ENCODE results near the gene DGKA. TPM values are rescaled to one million over a fixed set of nuclear protein-coding genes. Genes with fewer than 3 reads are reported as not detected.

Gene DGKA
- total and polyA plus RNA-seq, 2 experiments from 2014 or later = 16.1 to 24.6 TPM

DNA sequence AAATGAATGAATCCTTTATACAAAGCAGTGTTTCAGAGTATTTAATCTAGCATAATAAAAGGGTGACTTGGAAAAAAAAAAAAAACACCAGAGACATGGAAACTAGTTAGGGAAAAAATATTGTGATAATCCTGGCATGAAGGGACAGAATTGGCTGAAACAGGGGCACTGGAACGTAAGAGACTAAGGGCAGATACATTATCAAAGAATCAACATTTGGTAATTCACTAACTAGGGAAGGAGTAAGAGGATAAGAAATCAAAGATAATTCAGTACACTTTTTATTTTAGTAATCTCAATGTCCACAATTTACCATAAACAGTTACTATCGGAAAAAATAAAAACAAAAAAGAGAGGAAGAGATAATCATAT, 21.5 kb upstream of the DGKA start (continued):
- TF ChIP-seq, protein P1, sequence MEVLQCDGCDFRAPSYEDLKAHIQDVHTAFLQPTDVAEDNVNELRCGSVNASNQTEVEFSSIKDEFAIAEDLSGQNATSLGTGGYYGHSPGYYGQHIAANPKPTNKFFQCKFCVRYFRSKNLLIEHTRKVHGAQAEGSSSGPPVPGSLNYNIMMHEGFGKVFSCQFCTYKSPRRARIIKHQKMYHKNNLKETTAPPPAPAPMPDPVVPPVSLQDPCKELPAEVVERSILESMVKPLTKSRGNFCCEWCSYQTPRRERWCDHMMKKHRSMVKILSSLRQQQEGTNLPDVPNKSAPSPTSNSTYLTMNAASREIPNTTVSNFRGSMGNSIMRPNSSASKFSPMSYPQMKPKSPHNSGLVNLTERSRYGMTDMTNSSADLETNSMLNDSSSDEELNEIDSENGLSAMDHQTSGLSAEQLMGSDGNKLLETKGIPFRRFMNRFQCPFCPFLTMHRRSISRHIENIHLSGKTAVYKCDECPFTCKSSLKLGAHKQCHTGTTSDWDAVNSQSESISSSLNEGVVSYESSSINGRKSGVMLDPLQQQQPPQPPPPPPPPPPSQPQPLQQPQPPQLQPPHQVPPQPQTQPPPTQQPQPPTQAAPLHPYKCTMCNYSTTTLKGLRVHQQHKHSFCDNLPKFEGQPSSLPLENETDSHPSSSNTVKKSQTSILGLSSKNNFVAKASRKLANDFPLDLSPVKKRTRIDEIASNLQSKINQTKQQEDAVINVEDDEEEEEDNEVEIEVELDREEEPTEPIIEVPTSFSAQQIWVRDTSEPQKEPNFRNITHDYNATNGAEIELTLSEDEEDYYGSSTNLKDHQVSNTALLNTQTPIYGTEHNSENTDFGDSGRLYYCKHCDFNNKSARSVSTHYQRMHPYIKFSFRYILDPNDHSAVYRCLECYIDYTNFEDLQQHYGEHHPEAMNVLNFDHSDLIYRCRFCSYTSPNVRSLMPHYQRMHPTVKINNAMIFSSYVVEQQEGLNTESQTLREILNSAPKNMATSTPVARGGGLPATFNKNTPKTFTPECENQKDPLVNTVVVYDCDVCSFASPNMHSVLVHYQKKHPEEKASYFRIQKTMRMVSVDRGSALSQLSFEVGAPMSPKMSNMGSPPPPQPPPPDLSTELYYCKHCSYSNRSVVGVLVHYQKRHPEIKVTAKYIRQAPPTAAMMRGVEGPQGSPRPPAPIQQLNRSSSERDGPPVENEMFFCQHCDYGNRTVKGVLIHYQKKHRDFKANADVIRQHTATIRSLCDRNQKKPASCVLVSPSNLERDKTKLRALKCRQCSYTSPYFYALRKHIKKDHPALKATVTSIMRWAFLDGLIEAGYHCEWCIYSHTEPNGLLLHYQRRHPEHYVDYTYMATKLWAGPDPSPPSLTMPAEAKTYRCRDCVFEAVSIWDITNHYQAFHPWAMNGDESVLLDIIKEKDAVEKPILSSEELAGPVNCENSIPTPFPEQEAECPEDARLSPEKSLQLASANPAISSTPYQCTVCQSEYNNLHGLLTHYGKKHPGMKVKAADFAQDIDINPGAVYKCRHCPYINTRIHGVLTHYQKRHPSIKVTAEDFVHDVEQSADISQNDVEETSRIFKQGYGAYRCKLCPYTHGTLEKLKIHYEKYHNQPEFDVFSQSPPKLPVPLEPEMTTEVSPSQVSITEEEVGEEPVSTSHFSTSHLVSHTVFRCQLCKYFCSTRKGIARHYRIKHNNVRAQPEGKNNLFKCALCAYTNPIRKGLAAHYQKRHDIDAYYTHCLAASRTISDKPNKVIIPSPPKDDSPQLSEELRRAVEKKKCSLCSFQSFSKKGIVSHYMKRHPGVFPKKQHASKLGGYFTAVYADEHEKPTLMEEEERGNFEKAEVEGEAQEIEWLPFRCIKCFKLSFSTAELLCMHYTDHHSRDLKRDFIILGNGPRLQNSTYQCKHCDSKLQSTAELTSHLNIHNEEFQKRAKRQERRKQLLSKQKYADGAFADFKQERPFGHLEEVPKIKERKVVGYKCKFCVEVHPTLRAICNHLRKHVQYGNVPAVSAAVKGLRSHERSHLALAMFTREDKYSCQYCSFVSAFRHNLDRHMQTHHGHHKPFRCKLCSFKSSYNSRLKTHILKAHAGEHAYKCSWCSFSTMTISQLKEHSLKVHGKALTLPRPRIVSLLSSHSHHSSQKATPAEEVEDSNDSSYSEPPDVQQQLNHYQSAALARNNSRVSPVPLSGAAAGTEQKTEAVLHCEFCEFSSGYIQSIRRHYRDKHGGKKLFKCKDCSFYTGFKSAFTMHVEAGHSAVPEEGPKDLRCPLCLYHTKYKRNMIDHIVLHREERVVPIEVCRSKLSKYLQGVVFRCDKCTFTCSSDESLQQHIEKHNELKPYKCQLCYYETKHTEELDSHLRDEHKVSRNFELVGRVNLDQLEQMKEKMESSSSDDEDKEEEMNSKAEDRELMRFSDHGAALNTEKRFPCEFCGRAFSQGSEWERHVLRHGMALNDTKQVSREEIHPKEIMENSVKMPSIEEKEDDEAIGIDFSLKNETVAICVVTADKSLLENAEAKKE (CRISPR knock-in tag; IDR thresholded peaks at IDR 0.05) = no peak
- TF ChIP-seq JUNB (IDR thresholded peaks at IDR 0.05; ENCODE audit: unreplicated experiment) (no peak), NANOG (IDR thresholded peaks at IDR 0.05; ENCODE audit: borderline replicate concordance) (no peak), STAT1 (IDR thresholded peaks at IDR 0.05; ENCODE audit: unreplicated experiment) (no peak), EZH2 (IDR thresholded peaks at IDR 0.05; ENCODE audit: low read depth, unreplicated experiment) (no peak)

GRCh38 chr12:55912908-55913307, 18.1 kb upstream of the DGKA start:
- Histone ChIP-seq H3K27me3 (ENCODE audit: insufficient read depth) (no peaks in the 10 kb centered on the region), H3K4me3 (no peak overlapping the region), H3K36me3 (ENCODE audit: insufficient read depth) (peaks cover 5% of the 10 kb centered on the region; the same call in 1 of the 2 replicates), H3K4me1 (ENCODE audit: insufficient read depth) (no peaks in the 10 kb centered on the region), H3K9me2 (ENCODE audit: insufficient read depth) (no peaks in the 10 kb centered on the region), H4K20me1 (replicated peaks; ENCODE audit: insufficient read depth) (peaks cover 32% of the 10 kb centered on the region), H3K79me2 (replicated peaks; ENCODE audit: insufficient read depth) (peaks cover 82% of the 10 kb centered on the region), H3F3A (replicated peaks; ENCODE audit: low read depth) (no peaks in the 10 kb centered on the region), H3K4me2 (no peak overlapping the region), H2AFZ (no peak overlapping the region), H3K27ac (ENCODE audit: low read depth) (0 out of 2 replicates have a peak overlapping the region, but pooled peaks have one; percentile 5)
- Mint-ChIP-seq H3K27me3 (ENCODE audit: insufficient read depth, low read depth, poor library complexity) (peaks cover 4% of the 10 kb centered on the region), H3K9me3 (no peaks in the 10 kb centered on the region; the same call in 2 of the 3 replicates), H3K36me3 (ENCODE audit: low read depth) (peaks cover 34% of the 10 kb centered on the region), H3K4me3 (no peak overlapping the region), H3K27ac (peak overlapping the region; percentile 46), H3K4me1 (peaks cover 8% of the 10 kb centered on the region)
- no peak for ATAC-seq
- DNase-seq (ENCODE audit: low spot score) = no peak
- no peak for TF ChIP-seq POLR2AphosphoS5 (IDR thresholded peaks at IDR 0.05; ENCODE audit: low read depth)
- TF ChIP-seq CREB1 (CRISPR knock-in tag; IDR thresholded peaks at IDR 0.05; ENCODE audit: low read depth) = no peak
- no peak for TF ChIP-seq REST (IDR thresholded peaks at IDR 0.05; ENCODE audit: unreplicated experiment)
- TF ChIP-seq ETS1 (IDR thresholded peaks at IDR 0.05) = no peak
- no peak for TF ChIP-seq STAT1 (IDR thresholded peaks at IDR 0.05; ENCODE audit: unreplicated experiment)

Measured in GM23338 (cell line).